MM.1S (cell line): ENCODE measurements around the gene YJEFN3.

ENCODE experiments used
- DNase-seq: peaks from one replicate; pipeline ENCODE4 v3.0.0-alpha.2; 2015
- H2AFZ ChIP-seq: fragments of 300-600 bp; sonication (generic); 2 replicates; pipeline ENCODE4 v1.6.0; 2016; ENCODE audit warnings: antibody characterized with exemption, low read length
- H3F3A ChIP-seq: fragments of 300-600 bp; sonication (generic); 2 replicates; pipeline ENCODE4 v1.6.1; 2016; ENCODE audit warnings: mild to moderate bottlenecking, antibody characterized with exemption, low read length, moderate library complexity, mixed read lengths; ENCODE audit not compliant: insufficient read depth
- H3K27ac ChIP-seq: fragments of 300-600 bp; sonication (generic); 2 replicates; pipeline ENCODE4 v1.5.1; 2016; ENCODE audit warnings: mild to moderate bottlenecking, low read length
- H3K27me3 ChIP-seq: fragments of 300-600 bp; sonication (generic); replicated peaks from 2 replicates; pipeline ENCODE4 v1.6.0; 2016; ENCODE audit warnings: low read length; ENCODE audit not compliant: insufficient read depth
- H3K36me3 ChIP-seq: fragments of 300-600 bp; sonication (generic); replicated peaks from 2 replicates; pipeline ENCODE4 v1.6.1; 2016; ENCODE audit warnings: mild to moderate bottlenecking, low read length, mixed read lengths; ENCODE audit not compliant: insufficient read depth
- H3K4me1 ChIP-seq: fragments of 300-600 bp; sonication (generic); 2 replicates; pipeline ENCODE4 v1.6.1; 2016; ENCODE audit warnings: low read length, mixed read lengths
- H3K4me2 ChIP-seq: fragments of 300-600 bp; sonication (generic); 2 replicates; pipeline ENCODE4 v1.6.0; 2016; ENCODE audit warnings: low read depth, low read length
- H3K4me3 ChIP-seq: fragments of 300-600 bp; sonication (generic); 2 replicates; pipeline ENCODE4 v1.5.1; 2016; ENCODE audit warnings: low read length, mixed read lengths
- H3K79me2 ChIP-seq: fragments of 300-600 bp; sonication (generic); 2 replicates; pipeline ENCODE4 v1.6.1; 2016; ENCODE audit warnings: mixed run types, low read length, mixed read lengths
- H3K9ac ChIP-seq: fragments of 300-600 bp; sonication (generic); 2 replicates; pipeline ENCODE4 v1.6.1; 2016; ENCODE audit warnings: low read length, mixed read lengths
- H3K9me2 ChIP-seq: fragments of 300-600 bp; sonication (generic); replicated peaks from 2 replicates; pipeline ENCODE4 v1.6.1; 2016; ENCODE audit warnings: mild to moderate bottlenecking, low read length, mixed read lengths; ENCODE audit not compliant: insufficient read depth
- H3K9me3 ChIP-seq: fragments of 300-600 bp; sonication (generic); replicated peaks from 2 replicates; pipeline ENCODE4 v1.6.1; 2016; ENCODE audit warnings: mild to moderate bottlenecking, low read length, mixed read lengths; ENCODE audit not compliant: insufficient read depth
- H4K20me1 ChIP-seq: fragments of 300-600 bp; sonication (generic); 2 replicates; pipeline ENCODE4 v1.6.1; 2016; ENCODE audit warnings: mild to moderate bottlenecking, low read length, moderate library complexity, mixed read lengths; ENCODE audit not compliant: insufficient read depth
- EZH2 ChIP-seq: fragments of 300-600 bp; sonication (generic); optimal IDR thresholded peaks from 2 replicates; pipeline ENCODE3; 2017; ENCODE audit warnings: low read depth, mild to moderate bottlenecking, antibody characterized with exemption, low read length, mixed read lengths
- EZH2phosphoT487 ChIP-seq: fragments of 300-600 bp; sonication (generic); IDR thresholded peaks from 2 replicates; pipeline ENCODE4 v1.6.1; 2018; ENCODE audit warnings: antibody characterized with exemption, low read length
- TF ChIP-seq, protein P1 (sequence below): fragments of 300-600 bp; sonication (generic); IDR thresholded peaks from 2 replicates; pipeline ENCODE4 v1.5.1; 2016; ENCODE audit warnings: antibody characterized with exemption, low read length, mixed read lengths

The YJEFN3 gene

GRCh38 chr19:19549804-19550464 lies 21.2 kb downstream of the YJEFN3 start:
- no peaks in the 10 kb centered on the region for H4K20me1 ChIP-seq
- no peak overlapping the region for H3K4me2 ChIP-seq
- no peak overlapping the region for H3K4me3 ChIP-seq
- H3K4me1 ChIP-seq = no peaks in the 10 kb centered on the region
- no peak for TF ChIP-seq EZH2
- TF ChIP-seq EZH2phosphoT487 = no peak
- TF ChIP-seq, protein P1, sequence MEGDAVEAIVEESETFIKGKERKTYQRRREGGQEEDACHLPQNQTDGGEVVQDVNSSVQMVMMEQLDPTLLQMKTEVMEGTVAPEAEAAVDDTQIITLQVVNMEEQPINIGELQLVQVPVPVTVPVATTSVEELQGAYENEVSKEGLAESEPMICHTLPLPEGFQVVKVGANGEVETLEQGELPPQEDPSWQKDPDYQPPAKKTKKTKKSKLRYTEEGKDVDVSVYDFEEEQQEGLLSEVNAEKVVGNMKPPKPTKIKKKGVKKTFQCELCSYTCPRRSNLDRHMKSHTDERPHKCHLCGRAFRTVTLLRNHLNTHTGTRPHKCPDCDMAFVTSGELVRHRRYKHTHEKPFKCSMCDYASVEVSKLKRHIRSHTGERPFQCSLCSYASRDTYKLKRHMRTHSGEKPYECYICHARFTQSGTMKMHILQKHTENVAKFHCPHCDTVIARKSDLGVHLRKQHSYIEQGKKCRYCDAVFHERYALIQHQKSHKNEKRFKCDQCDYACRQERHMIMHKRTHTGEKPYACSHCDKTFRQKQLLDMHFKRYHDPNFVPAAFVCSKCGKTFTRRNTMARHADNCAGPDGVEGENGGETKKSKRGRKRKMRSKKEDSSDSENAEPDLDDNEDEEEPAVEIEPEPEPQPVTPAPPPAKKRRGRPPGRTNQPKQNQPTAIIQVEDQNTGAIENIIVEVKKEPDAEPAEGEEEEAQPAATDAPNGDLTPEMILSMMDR = no peak
- no peaks in the 10 kb centered on the region for H3K9me3 ChIP-seq
- no peaks in the 10 kb centered on the region for H3K9me2 ChIP-seq
- peaks cover 13% of the 10 kb centered on the region for H3K27me3 ChIP-seq
- DNase-seq = no peak
- H3F3A ChIP-seq = no peaks in the 10 kb centered on the region
- H3K36me3 ChIP-seq = no peaks in the 10 kb centered on the region
- no peak overlapping the region for H2AFZ ChIP-seq
- H3K9ac ChIP-seq = no peak overlapping the region
- no peak overlapping the region for H3K27ac ChIP-seq
- H3K79me2 ChIP-seq = no peaks in the 10 kb centered on the region

DNA sequence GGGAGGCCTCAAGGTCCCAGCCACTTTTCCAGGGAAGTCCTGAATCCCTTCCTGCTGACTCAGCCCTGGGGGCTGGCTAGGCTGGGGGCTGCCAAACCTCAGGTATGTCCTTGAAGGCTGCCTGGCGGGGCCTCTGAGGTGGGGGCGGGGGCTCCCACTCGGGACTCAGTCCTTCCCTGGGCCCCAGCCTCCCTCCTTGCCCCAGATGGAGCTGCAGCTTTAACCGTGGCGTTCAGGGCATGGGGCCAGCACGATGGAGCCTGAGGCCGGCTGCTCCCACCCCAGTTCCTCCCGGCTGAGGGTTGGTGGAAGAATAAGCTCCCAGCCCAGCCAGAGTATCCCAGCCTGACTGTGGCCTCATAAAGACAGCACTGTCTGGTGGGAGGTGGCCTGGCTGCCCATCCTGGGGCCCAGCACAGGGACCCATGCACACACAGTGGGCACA lies 21.8 kb downstream of the YJEFN3 start:
- Histone ChIP-seq H3F3A (no peaks in the 10 kb centered on the region), H3K27me3 (peaks cover 13% of the 10 kb centered on the region), H3K27ac (no peak overlapping the region), H3K9ac (no peak overlapping the region), H4K20me1 (no peaks in the 10 kb centered on the region), H3K9me3 (no peaks in the 10 kb centered on the region), H3K9me2 (no peaks in the 10 kb centered on the region), H3K4me3 (no peak overlapping the region), H2AFZ (no peak overlapping the region), H3K79me2 (no peaks in the 10 kb centered on the region), H3K36me3 (no peaks in the 10 kb centered on the region), H3K4me2 (no peak overlapping the region), H3K4me1 (no peaks in the 10 kb centered on the region)
- DNase-seq = no peak
- TF ChIP-seq, protein P1 = no peak
- no peak for TF ChIP-seq EZH2phosphoT487
- TF ChIP-seq EZH2 = no peak

DNA sequence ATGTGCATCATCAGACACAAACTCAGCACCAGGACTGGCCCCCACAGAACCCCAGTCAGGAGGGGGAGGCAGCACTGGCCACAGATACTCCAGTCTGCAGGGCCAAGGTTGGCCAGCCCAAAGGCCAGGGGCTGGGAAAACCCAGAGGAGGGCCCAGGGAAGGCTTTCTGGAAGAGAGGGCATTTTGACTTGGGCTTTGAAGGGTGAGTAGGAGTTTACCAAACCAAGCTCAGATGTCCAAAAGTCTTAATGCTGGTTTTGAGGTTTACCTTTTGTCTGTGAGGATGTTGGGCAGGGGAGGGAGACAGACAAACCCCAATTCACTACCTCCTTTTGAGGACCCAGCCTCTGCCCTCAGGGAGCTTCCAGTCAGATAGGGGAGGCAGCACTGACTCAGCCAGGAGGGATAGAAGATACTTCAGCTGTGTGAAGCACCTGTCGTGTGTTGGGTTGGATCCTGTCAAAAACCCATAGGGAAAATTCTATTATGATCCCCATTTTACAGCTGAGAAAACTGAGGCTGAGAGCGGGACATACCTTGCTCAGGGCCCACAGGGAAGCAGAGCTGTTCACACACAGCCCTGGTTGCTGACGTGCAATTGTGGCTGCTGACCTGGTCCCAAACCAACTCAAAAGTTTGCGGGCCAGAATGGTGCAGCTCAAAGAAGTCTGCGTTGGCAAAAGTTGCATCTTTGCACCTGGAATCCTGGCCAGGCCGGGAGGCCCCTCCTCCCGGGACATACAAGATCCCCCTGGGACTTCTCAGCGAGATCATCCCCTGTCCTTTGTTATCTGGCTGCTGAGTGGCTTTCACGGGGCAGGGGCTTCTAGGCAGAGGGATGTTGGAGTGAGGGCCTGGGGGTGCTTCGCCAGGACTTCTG lies 22.5 kb downstream of the YJEFN3 start:
- Histone ChIP-seq H4K20me1 (no peaks in the 10 kb centered on the region), H3K4me3 (no peak overlapping the region), H3K9me3 (no peaks in the 10 kb centered on the region), H3K9me2 (no peaks in the 10 kb centered on the region), H3K4me1 (no peaks in the 10 kb centered on the region), H3K9ac (no peak overlapping the region), H3K4me2 (no peak overlapping the region), H3K79me2 (no peaks in the 10 kb centered on the region), H3K27me3 (peaks cover 13% of the 10 kb centered on the region), H3F3A (no peaks in the 10 kb centered on the region), H3K36me3 (no peaks in the 10 kb centered on the region), H3K27ac (no peak overlapping the region), H2AFZ (no peak overlapping the region)
- DNase-seq = no peak
- TF ChIP-seq EZH2 = no peak
- TF ChIP-seq EZH2phosphoT487 = no peak
- TF ChIP-seq, protein P1 = no peak
